ENCODE data around the gene MS4A8. TPM values are rescaled to one million over a fixed set of nuclear protein-coding genes. Genes with fewer than 3 reads are reported as not detected.

The MS4A8 gene
- total RNA-seq, 1 donor from 2014 or later = not detected

- FAIRE-seq = no peak
- Mint-ChIP-seq H3K4me1 (ENCODE audit: low read depth, unreplicated experiment) (no peaks in the 10 kb centered on the region), H3K36me3 (ENCODE audit: low read depth, unreplicated experiment) (no peaks in the 10 kb centered on the region), H3K4me3 (ENCODE audit: unreplicated experiment) (no peak overlapping the region), H3K27ac (ENCODE audit: unreplicated experiment) (no peak overlapping the region), H3K9me3 (ENCODE audit: unreplicated experiment) (no peaks in the 10 kb centered on the region), H3K27me3 (ENCODE audit: low read depth, unreplicated experiment) (peaks cover 31% of the 10 kb centered on the region)
- Histone ChIP-seq H3K79me2 (ENCODE audit: insufficient read depth, low read length) (no peaks in the 10 kb centered on the region), H3K36me3 (ENCODE audit: insufficient read depth, low read length) (no peaks in the 10 kb centered on the region), H3K4me1 (ENCODE audit: insufficient read depth, low read length) (no peaks in the 10 kb centered on the region), H3K27ac (ENCODE audit: low read depth, low read length) (no peak overlapping the region), H4K20me1 (ENCODE audit: insufficient read depth, low read length) (no peaks in the 10 kb centered on the region), H2AFZ (ENCODE audit: low read depth, low read length) (no peak overlapping the region), H3K4me2 (ENCODE audit: low read length) (no peak overlapping the region), H3K9me3 (ENCODE audit: insufficient read depth, low read depth, low read length) (peaks cover 6% of the 10 kb centered on the region), H3K9ac (ENCODE audit: low read length) (no peak overlapping the region), H3K27me3 (ENCODE audit: insufficient read depth, low read length) (no peaks in the 10 kb centered on the region), H3K4me3 (ENCODE audit: insufficient read depth, low read depth, low read length) (no peak overlapping the region)
- TF ChIP-seq CTCF (IDR thresholded peaks at IDR 0.05; ENCODE audit: insufficient read depth, low read depth, low read length) (no peak), EZH2 (IDR thresholded peaks at IDR 0.05; ENCODE audit: insufficient read depth, low read length) (no peak)
- DNase-seq (ENCODE audit: low read depth) = no peak
Measured at GRCh38 chr11:60748225-60748624, 48.8 kb downstream of the MS4A8 start.

GRCh38 chr11:60748821-60749220 lies 49.4 kb downstream of the MS4A8 start:
- DNase-seq (ENCODE audit: low read depth) = no peak
- no peaks in the 10 kb centered on the region for H3K4me1 ChIP-seq (ENCODE audit: insufficient read depth, low read length)

More at GRCh38 chr11:60748821-60749220, 49.4 kb downstream of the MS4A8 start:
- Mint-ChIP-seq H3K36me3 (ENCODE audit: low read depth, unreplicated experiment) (no peaks in the 10 kb centered on the region), H3K9me3 (ENCODE audit: unreplicated experiment) (no peaks in the 10 kb centered on the region), H3K27ac (ENCODE audit: unreplicated experiment) (no peak overlapping the region), H3K4me3 (ENCODE audit: unreplicated experiment) (no peak overlapping the region), H3K4me1 (ENCODE audit: low read depth, unreplicated experiment) (no peaks in the 10 kb centered on the region), H3K27me3 (ENCODE audit: low read depth, unreplicated experiment) (peaks cover 32% of the 10 kb centered on the region)
- FAIRE-seq = no peak
- Histone ChIP-seq H3K36me3 (ENCODE audit: insufficient read depth, low read length) (no peaks in the 10 kb centered on the region), H3K27me3 (ENCODE audit: insufficient read depth, low read length) (no peaks in the 10 kb centered on the region), H4K20me1 (ENCODE audit: insufficient read depth, low read length) (no peaks in the 10 kb centered on the region), H2AFZ (ENCODE audit: low read depth, low read length) (no peak overlapping the region), H3K79me2 (ENCODE audit: insufficient read depth, low read length) (no peaks in the 10 kb centered on the region), H3K4me2 (ENCODE audit: low read length) (no peak overlapping the region), H3K9ac (ENCODE audit: low read length) (no peak overlapping the region), H3K4me3 (ENCODE audit: insufficient read depth, low read depth, low read length) (no peak overlapping the region), H3K27ac (ENCODE audit: low read depth, low read length) (no peak overlapping the region), H3K9me3 (ENCODE audit: insufficient read depth, low read depth, low read length) (peaks cover 6% of the 10 kb centered on the region)
- TF ChIP-seq CTCF (IDR thresholded peaks at IDR 0.05; ENCODE audit: insufficient read depth, low read depth, low read length) (no peak), EZH2 (IDR thresholded peaks at IDR 0.05; ENCODE audit: insufficient read depth, low read length) (no peak)

Measured in astrocyte (in vitro differentiated cells and primary cell).